Endothelial cell of umbilical vein (primary cell): ENCODE data around the gene ADAMTS6. TPM values are rescaled to one million over a fixed set of nuclear protein-coding genes. Genes with fewer than 3 reads are reported as not detected.

Experiments used
- BruUV-seq: library from RNA; stranded (reverse); fragments of 400-500 nt; replicated peaks from 2 replicates; lab custom pipeline; 2021; lab: Mats Ljungman, UMichigan
- CTCF ChIA-PET: fragments of 300-600, 350-600 bp; sonication (Branson Sonifier 250); formaldehyde crosslinking; loops from one replicate; lab custom pipeline; 2021; ENCODE audit warnings: antibody characterized with exemption, inconsistent platforms; lab: Charles Lee
- POLR2A ChIA-PET: fragments of 300-600, 350-600 bp; sonication (Branson Sonifier 250); formaldehyde crosslinking; loops from one replicate; lab custom pipeline; 2021; ENCODE audit warnings: antibody characterized with exemption, inconsistent platforms; lab: Charles Lee
- DNase-seq: peaks from one replicate; pipeline ENCODE4 v3.0.0-alpha.2; 2011; ENCODE audit warnings: low read depth, low spot score
- FAIRE-seq: peaks from 2 replicates; lab custom pipeline; 2011; peaks lifted over from hg19 to GRCh38; lab: Jason Lieb, UNC
- H2AFZ ChIP-seq: 2 replicates; pipeline ENCODE4 v1.6.0; 2012; ENCODE audit warnings: low read depth, low read length, control low read depth, inconsistent platforms
- H3K27ac ChIP-seq: 2 replicates; pipeline ENCODE4 v1.5.1; 2011; ENCODE audit warnings: low read depth, mild to moderate bottlenecking, control low read depth, low read length, moderate library complexity; ENCODE audit not compliant: insufficient read depth
- H3K27me3 ChIP-seq, 2 experiments: 2 replicates each; pipeline versions ENCODE4 v1.6.0 to v1.6.1; 2011; ENCODE audit warnings: low read length in 2 of 2, mixed read lengths in 1 of 2; ENCODE audit not compliant: control insufficient read depth in 2 of 2, insufficient read depth in 2 of 2
- H3K36me3 ChIP-seq, 2 experiments: 2 replicates in 1 of 2; 3 replicates in 1 of 2; pipeline ENCODE4 v1.5.1; 2011; ENCODE audit warnings: low read length in 2 of 2, mild to moderate bottlenecking in 1 of 2, moderate library complexity in 1 of 2; ENCODE audit not compliant: control insufficient read depth in 2 of 2, insufficient read depth in 2 of 2; ENCODE audit errors: extremely low read depth in 1 of 2
- H3K4me1 ChIP-seq: 3 replicates; pipeline ENCODE4 v1.5.1; 2011; ENCODE audit warnings: mild to moderate bottlenecking, low read length; ENCODE audit not compliant: control insufficient read depth, insufficient read depth; ENCODE audit errors: extremely low read depth
- H3K4me2 ChIP-seq: 2 replicates; pipeline ENCODE4 v1.6.1; 2011; ENCODE audit warnings: low read length, control low read depth, mixed read lengths; ENCODE audit not compliant: insufficient read depth
- H3K4me3 ChIP-seq, 3 experiments: fragments of 200-600 bp in 1 of 3; sonication (generic), shearing (Covaris generic) in 1 of 3; replicated peaks in 1 of 3; 2 replicates each; pipeline ENCODE4 v1.5.1; 2011 to 2016; ENCODE audit warnings: control low read depth in 3 of 3, low read length in 3 of 3, mild to moderate bottlenecking in 2 of 3, inconsistent platforms in 1 of 3, low read depth in 1 of 3, moderate library complexity in 1 of 3; ENCODE audit not compliant: insufficient read depth in 1 of 3
- H3K79me2 ChIP-seq: 2 replicates; pipeline ENCODE4 v1.6.0; 2012; ENCODE audit warnings: low read length, inconsistent platforms; ENCODE audit not compliant: control insufficient read depth, insufficient read depth
- H3K9ac ChIP-seq: replicated peaks from 2 replicates; pipeline ENCODE3; 2011; ENCODE audit warnings: low read length, control low read depth; ENCODE audit not compliant: insufficient read depth; ENCODE audit errors: extremely low read depth
- H3K9me1 ChIP-seq: replicated peaks from 3 replicates; pipeline ENCODE4 v1.6.0; 2011; ENCODE audit warnings: mild to moderate bottlenecking, low read length; ENCODE audit not compliant: control insufficient read depth, insufficient read depth; ENCODE audit errors: extremely low read depth
- H3K9me3 ChIP-seq: replicated peaks from 2 replicates; pipeline ENCODE4 v1.5.1; 2012; ENCODE audit warnings: low read length, inconsistent platforms; ENCODE audit not compliant: control insufficient read depth, insufficient read depth
- H4K20me1 ChIP-seq: replicated peaks from 2 replicates; pipeline ENCODE3; 2011; ENCODE audit warnings: mild to moderate bottlenecking, low read length; ENCODE audit not compliant: control insufficient read depth, insufficient read depth; ENCODE audit errors: extremely low read depth
- EZH2 ChIP-seq: IDR thresholded peaks from 2 replicates; pipeline ENCODE4 v1.6.1; 2012; ENCODE audit warnings: borderline replicate concordance, low read depth, mild to moderate bottlenecking, moderate library complexity, low read length, inconsistent platforms; ENCODE audit not compliant: severe bottlenecking
- FOS ChIP-seq: IDR thresholded peaks from 2 replicates; pipeline ENCODE4 v1.6.1; 2011; ENCODE audit warnings: mild to moderate bottlenecking, low read length, moderate library complexity, borderline replicate concordance; ENCODE audit not compliant: insufficient read depth
- JUN ChIP-seq: IDR thresholded peaks from 2 replicates; pipeline ENCODE4 v1.6.1; 2011; ENCODE audit warnings: borderline replicate concordance, low read depth; ENCODE audit not compliant: insufficient read length, insufficient read depth
- MYC ChIP-seq: IDR thresholded peaks from one replicate; pipeline ENCODE4 v1.6.1; 2011; ENCODE audit warnings: mild to moderate bottlenecking, low read depth, low read length
- POLR2A ChIP-seq: IDR thresholded peaks from 2 replicates; pipeline ENCODE4 v1.6.1; 2012; ENCODE audit warnings: low read depth, mild to moderate bottlenecking, control low read depth, low read length
- POLR2AphosphoS5 ChIP-seq: IDR thresholded peaks from 2 replicates; pipeline ENCODE4 v1.6.1; 2012; ENCODE audit warnings: low read depth, mild to moderate bottlenecking, control low read depth, low read length, moderate library complexity; ENCODE audit not compliant: insufficient read depth
- dilution Hi-C: fragments of 300-500 bp; cut with MboI; formaldehyde crosslinking; loops from one replicate; pipeline ENCODE4 v1.15.0; 2019; ENCODE audit warnings: low sequenced_read_pairs; ENCODE audit not compliant: extremely low pct_ligation_motif_present
- intact Hi-C: fragments of 100-400 bp; cut with micrococcal nuclease; formaldehyde crosslinking; loops from one replicate; pipeline ENCODE4 v1.10.0; 2022
- polyA plus RNA-seq, 4 experiments: library from polyadenylated mRNA; depleted of rRNA in 3 of 4; stranded (reverse) in 3 of 4; unstranded in 1 of 4; fragments of >200 nt; gene quantifications; 2 replicates each; pipeline versions ENCODE4 v1.2.1 to v1.2.3, GENCODE V29; 2011 to 2012; ENCODE audit warnings: missing spikeins in 1 of 4
- total RNA-seq: library from RNA; stranded (reverse); gene quantifications from 2 replicates; pipeline ENCODE4 v1.2.3, GENCODE V29; 2021
- TF ChIP-seq, protein P1 (sequence below), 2 donors: IDR thresholded peaks; 1 replicate in 1 of 2; 2 replicates in 1 of 2; pipeline ENCODE4 v1.5.1; 2011; ENCODE audit warnings: low read length in 2 of 2, mild to moderate bottlenecking in 2 of 2, moderate library complexity in 2 of 2, control low read depth in 1 of 2, inconsistent platforms in 1 of 2, low read depth in 1 of 2; ENCODE audit not compliant: insufficient read depth in 1 of 2; ENCODE audit errors: extremely low read depth in 1 of 2
- TF ChIP-seq, protein P2 (sequence below): IDR thresholded peaks from 2 replicates; pipeline ENCODE4 v1.6.1; 2011; ENCODE audit not compliant: insufficient read depth, insufficient read length

Gene ADAMTS6
- total and polyA plus RNA-seq, 2 donors (not counting 3 experiments of a cell fraction or from before 2014, with no cell fraction given): 20.4 to 43.4 TPM

DNA sequence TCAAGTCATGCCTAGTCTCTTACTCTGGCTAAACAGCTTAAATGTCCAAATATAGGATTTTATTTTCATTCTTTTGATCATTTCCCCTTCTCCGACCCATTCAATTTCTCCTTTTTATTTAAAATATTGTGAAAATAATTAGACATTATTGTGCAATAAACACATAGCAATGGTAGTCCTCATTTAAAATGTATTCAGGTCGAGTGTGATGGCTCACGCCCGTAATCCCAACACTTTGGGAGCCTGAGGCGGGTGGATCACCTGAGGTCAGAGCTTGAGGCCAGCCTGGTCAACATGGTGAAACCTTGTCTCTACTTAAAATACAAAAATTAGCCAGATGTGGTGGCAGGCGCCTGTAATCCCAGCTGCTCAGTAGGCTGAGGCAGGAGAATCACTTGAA lies 26.7 kb downstream of the ADAMTS6 start:
- Histone ChIP-seq H3K79me2 (peaks cover 2% of the 10 kb centered on the region), H3K4me2 (no peak overlapping the region), H3K9me1 (no peaks in the 10 kb centered on the region), H3K36me3 (peaks cover 0 to 37% of the 10 kb centered on the region in 2 experiments), H3K4me1 (no peaks in the 10 kb centered on the region), H2AFZ (no peak overlapping the region), H3K9me3 (no peaks in the 10 kb centered on the region), H4K20me1 (no peaks in the 10 kb centered on the region), H3K27me3 (no peaks in the 10 kb centered on the region), H3K4me3 (no peak overlapping the region), H3K27ac (no peak overlapping the region), H3K9ac (no peak overlapping the region)
- TF ChIP-seq JUN (no peak), FOS (no peak), EZH2 (no peak)
- intact Hi-C loops: no loop called here
- dilution Hi-C loops: no loop called here
- FAIRE-seq: no peak
- no TSS peak for BruUV-seq
- POLR2A ChIA-PET: no interaction called here
- no peak for DNase-seq
- CTCF ChIA-PET: interaction anchor here (1.0 kb wide), 1 partner anchor 19 kb away, joined by 4 read pairs; no protein-coding TSS in a partner anchor

DNA sequence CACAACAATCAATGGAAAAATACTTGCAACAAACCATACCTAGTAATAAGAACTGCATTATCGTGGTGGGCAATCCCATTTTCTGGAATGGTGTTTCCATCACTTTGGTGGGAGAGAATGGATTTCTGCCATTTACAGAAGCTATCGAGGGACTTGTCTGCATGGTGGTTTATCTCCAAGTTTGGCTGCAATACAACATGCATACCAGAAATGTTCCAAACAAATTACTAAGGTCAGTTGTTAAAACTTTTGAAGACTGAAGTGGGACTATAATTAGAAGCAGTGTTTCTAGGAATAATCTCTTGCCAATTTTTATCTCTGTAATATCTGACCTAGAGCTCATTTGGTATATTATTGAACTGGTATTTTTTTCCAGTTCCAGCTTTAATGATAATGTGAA lies 30.3 kb downstream of the ADAMTS6 start:
- dilution Hi-C loops (no loop called here), intact Hi-C loops (no loop called here)
- no peaks in the 10 kb centered on the region for H3K79me2 ChIP-seq
- H3K27me3 ChIP-seq: no peaks in the 10 kb centered on the region
- H4K20me1 ChIP-seq: no peaks in the 10 kb centered on the region
- H3K4me2 ChIP-seq: no peak overlapping the region
- TF ChIP-seq MYC (no peak), POLR2AphosphoS5 (no peak), EZH2 (no peak), POLR2A (no peak), JUN (no peak)
- TF ChIP-seq, protein P1, sequence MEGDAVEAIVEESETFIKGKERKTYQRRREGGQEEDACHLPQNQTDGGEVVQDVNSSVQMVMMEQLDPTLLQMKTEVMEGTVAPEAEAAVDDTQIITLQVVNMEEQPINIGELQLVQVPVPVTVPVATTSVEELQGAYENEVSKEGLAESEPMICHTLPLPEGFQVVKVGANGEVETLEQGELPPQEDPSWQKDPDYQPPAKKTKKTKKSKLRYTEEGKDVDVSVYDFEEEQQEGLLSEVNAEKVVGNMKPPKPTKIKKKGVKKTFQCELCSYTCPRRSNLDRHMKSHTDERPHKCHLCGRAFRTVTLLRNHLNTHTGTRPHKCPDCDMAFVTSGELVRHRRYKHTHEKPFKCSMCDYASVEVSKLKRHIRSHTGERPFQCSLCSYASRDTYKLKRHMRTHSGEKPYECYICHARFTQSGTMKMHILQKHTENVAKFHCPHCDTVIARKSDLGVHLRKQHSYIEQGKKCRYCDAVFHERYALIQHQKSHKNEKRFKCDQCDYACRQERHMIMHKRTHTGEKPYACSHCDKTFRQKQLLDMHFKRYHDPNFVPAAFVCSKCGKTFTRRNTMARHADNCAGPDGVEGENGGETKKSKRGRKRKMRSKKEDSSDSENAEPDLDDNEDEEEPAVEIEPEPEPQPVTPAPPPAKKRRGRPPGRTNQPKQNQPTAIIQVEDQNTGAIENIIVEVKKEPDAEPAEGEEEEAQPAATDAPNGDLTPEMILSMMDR (IDR thresholded peaks at IDR 0.05; ENCODE audit: extremely low read depth in 1 of 2, insufficient read depth in 1 of 2, low read depth in 1 of 2, low read length in 2 of 2): no peak
- TF ChIP-seq, protein P2, sequence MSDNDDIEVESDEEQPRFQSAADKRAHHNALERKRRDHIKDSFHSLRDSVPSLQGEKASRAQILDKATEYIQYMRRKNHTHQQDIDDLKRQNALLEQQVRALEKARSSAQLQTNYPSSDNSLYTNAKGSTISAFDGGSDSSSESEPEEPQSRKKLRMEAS: no peak
- H3K9me1 ChIP-seq: no peaks in the 10 kb centered on the region
- BruUV-seq: no TSS peak
- H3K36me3 ChIP-seq: peaks cover 0 to 27% of the 10 kb centered on the region in 2 experiments
- ChIA-PET CTCF (interaction anchor here (0.6 to 2.1 kb wide), 3 partner anchors 10 to 87 kb away, joined by 4 to 6 read pairs (median 4); no protein-coding TSS in a partner anchor), POLR2A (no interaction called here)
- FAIRE-seq: no peak
- no peaks in the 10 kb centered on the region for H3K9me3 ChIP-seq
- H3K4me1 ChIP-seq: no peaks in the 10 kb centered on the region
- DNase-seq: no peak
- no peak overlapping the region for H2AFZ ChIP-seq
- no peak overlapping the region for H3K9ac ChIP-seq
- no peak overlapping the region for H3K27ac ChIP-seq
- no peak overlapping the region for H3K4me3 ChIP-seq
